Measurements from ENCODE around the gene PDPK1.
A peak's percentile ranks its signal among the peaks of the same experiment; 100 is the strongest.
"Not testable (repeated sequence)": the region's sequence is repeated elsewhere in the genome, so short reads cannot be mapped to it uniquely, and the experiment has no call there.

The PDPK1 gene

DNA sequence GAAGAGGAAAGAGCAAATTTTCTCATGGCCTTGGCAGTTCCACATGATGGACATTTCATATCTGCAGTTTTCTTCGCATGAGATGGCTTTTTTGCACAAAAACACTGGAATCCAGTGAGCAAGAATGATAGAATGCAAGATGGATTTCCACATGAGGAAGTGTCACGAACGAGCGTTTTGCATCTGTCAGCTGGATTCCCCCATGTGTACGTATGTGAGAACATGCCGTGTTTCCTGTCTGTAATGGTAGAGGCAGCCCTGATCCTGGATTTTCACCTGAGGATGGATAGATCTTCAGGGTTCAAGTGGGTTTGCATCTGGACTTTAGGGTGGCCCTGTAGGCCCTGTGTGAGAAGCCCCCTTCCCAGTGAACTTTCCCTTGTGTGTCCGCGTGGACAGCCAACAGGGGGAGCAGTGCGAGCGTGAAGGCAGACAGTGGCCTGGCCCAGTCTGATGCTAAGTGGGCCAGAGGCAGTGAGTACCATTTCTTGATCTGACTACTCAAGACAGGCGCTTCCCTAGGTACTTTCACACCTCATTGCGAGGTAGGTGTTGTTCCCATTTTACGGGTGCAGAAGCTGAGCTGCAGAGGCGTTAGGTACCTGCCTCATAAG lies 2.1 kb downstream of the PDPK1 start:
- not testable (repeated sequence) for H3K4me1 ChIP-seq (ENCODE audit: insufficient read depth, low read length, poor library complexity, severe bottlenecking); H3K4me2 ChIP-seq (ENCODE audit: low read depth, low read length, poor library complexity, severe bottlenecking); H3F3A ChIP-seq (ENCODE audit: low read depth); H3K9ac ChIP-seq (ENCODE audit: low read depth, low read length, poor library complexity, severe bottlenecking); H3K36me3 ChIP-seq (ENCODE audit: insufficient read depth, low read length); H4K20me1 ChIP-seq (ENCODE audit: insufficient read depth, low read length, poor library complexity, severe bottlenecking); H2AFZ ChIP-seq (ENCODE audit: low read length); H3K9me2 ChIP-seq (replicated peaks; ENCODE audit: low read depth, low read length); H3K9me3 ChIP-seq (ENCODE audit: insufficient read depth, low read depth, low read length); H3K27me3 ChIP-seq (ENCODE audit: insufficient read depth, low read length, poor library complexity, severe bottlenecking)
- peaks cover 15% of the 10 kb centered on the region; the same call in 1 of the 2 replicates for H3K79me2 ChIP-seq (ENCODE audit: insufficient read depth, low read length)
- peak overlapping the region; percentile 25 for H3K4me3 ChIP-seq (ENCODE audit: low read length, poor library complexity, severe bottlenecking)
- TF ChIP-seq, protein P1, sequence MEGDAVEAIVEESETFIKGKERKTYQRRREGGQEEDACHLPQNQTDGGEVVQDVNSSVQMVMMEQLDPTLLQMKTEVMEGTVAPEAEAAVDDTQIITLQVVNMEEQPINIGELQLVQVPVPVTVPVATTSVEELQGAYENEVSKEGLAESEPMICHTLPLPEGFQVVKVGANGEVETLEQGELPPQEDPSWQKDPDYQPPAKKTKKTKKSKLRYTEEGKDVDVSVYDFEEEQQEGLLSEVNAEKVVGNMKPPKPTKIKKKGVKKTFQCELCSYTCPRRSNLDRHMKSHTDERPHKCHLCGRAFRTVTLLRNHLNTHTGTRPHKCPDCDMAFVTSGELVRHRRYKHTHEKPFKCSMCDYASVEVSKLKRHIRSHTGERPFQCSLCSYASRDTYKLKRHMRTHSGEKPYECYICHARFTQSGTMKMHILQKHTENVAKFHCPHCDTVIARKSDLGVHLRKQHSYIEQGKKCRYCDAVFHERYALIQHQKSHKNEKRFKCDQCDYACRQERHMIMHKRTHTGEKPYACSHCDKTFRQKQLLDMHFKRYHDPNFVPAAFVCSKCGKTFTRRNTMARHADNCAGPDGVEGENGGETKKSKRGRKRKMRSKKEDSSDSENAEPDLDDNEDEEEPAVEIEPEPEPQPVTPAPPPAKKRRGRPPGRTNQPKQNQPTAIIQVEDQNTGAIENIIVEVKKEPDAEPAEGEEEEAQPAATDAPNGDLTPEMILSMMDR (conservative IDR thresholded peaks at IDR 0.05; ENCODE audit: low read length): peak; percentile 34

DNA sequence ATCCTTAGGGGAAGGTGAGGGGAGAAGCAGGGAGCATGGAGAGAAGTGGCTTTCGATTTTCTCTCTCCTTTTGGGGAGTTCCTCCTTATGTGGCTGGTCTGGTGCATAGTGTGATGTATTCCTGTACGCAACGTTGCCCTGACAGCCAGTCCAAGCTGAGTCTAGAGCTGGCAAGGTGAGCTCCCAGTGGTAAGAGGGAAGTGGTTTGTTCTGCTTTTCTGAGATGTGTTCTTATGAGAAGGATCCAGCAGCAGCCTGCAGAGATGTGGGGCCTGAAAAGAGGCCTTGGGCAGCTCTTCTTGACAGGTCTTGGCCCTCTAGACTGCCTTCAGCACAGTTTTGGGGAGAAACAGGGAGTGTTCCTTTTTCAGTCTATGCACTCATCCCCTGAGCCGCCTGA lies 3.1 kb downstream of the PDPK1 start:
- not testable (repeated sequence) for H3K4me3 ChIP-seq (ENCODE audit: low read length, poor library complexity, severe bottlenecking); H3K36me3 ChIP-seq (ENCODE audit: insufficient read depth, low read length); H3K9me2 ChIP-seq (replicated peaks; ENCODE audit: low read depth, low read length); H4K20me1 ChIP-seq (ENCODE audit: insufficient read depth, low read length, poor library complexity, severe bottlenecking); H3K27me3 ChIP-seq (ENCODE audit: insufficient read depth, low read length, poor library complexity, severe bottlenecking); H3F3A ChIP-seq (ENCODE audit: low read depth); H3K9me3 ChIP-seq (ENCODE audit: insufficient read depth, low read depth, low read length); H3K4me1 ChIP-seq (ENCODE audit: insufficient read depth, low read length, poor library complexity, severe bottlenecking); H3K9ac ChIP-seq (ENCODE audit: low read depth, low read length, poor library complexity, severe bottlenecking); H2AFZ ChIP-seq (ENCODE audit: low read length)
- Histone ChIP-seq H3K4me2 (ENCODE audit: low read depth, low read length, poor library complexity, severe bottlenecking) (peak overlapping the region; percentile 16), H3K79me2 (ENCODE audit: insufficient read depth, low read length) (peaks cover 18% of the 10 kb centered on the region; the same call in 1 of the 2 replicates)

DNA sequence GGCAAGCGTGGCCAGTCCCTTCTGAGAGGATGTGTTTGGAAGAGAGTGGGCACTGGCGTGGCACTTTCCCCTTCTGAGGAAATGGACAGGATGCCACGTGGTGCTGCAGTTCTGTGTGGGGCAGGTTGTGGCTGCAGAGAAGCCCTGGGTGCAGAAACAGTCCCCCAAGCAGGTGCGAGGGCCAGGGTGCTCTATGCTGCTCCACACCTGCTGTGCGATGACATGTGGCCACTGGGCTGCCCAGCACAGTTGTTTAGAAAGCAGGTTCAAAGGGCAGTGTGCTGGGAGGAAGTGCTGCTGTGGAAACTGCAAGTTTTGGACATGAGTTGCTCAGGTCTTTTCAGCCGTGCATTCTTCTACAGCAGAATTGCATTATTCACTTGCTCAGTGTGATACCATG lies 3.6 kb downstream of the PDPK1 start:
- H3K4me3 ChIP-seq (ENCODE audit: low read length, poor library complexity, severe bottlenecking); H3K27me3 ChIP-seq (ENCODE audit: insufficient read depth, low read length, poor library complexity, severe bottlenecking); H3K9me3 ChIP-seq (ENCODE audit: insufficient read depth, low read depth, low read length); H3K9ac ChIP-seq (ENCODE audit: low read depth, low read length, poor library complexity, severe bottlenecking); H4K20me1 ChIP-seq (ENCODE audit: insufficient read depth, low read length, poor library complexity, severe bottlenecking); H3K36me3 ChIP-seq (ENCODE audit: insufficient read depth, low read length); H3K4me1 ChIP-seq (ENCODE audit: insufficient read depth, low read length, poor library complexity, severe bottlenecking); H3K9me2 ChIP-seq (replicated peaks; ENCODE audit: low read depth, low read length); H3F3A ChIP-seq (ENCODE audit: low read depth); H2AFZ ChIP-seq (ENCODE audit: low read length): not testable (repeated sequence)
- peaks cover 18% of the 10 kb centered on the region; the same call in 1 of the 2 replicates for H3K79me2 ChIP-seq (ENCODE audit: insufficient read depth, low read length)
- peak overlapping the region; percentile 16 for H3K4me2 ChIP-seq (ENCODE audit: low read depth, low read length, poor library complexity, severe bottlenecking)

DNA sequence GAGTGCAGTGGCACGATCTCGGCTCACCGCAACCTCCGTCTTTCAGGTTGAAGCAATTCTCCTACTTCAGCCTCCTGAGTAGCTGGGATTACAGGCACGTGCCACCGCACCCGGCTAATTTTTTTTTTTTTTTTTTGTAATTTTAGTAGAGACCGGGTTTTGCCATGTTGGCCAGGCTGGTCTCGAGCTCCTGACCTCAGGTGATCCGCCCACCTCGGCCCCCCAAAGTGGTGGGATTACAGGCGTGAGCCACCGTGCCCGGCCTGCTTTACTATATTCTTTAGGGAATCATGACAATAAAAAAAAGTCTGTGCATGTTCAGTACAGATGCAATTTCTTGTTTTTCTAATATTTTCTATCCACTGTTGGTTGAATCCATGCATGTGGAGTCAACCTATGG lies 6.0 kb downstream of the PDPK1 start:
- H3K9ac ChIP-seq (ENCODE audit: low read depth, low read length, poor library complexity, severe bottlenecking); H3K36me3 ChIP-seq (ENCODE audit: insufficient read depth, low read length); H4K20me1 ChIP-seq (ENCODE audit: insufficient read depth, low read length, poor library complexity, severe bottlenecking); H3K9me2 ChIP-seq (replicated peaks; ENCODE audit: low read depth, low read length); H3K4me1 ChIP-seq (ENCODE audit: insufficient read depth, low read length, poor library complexity, severe bottlenecking); H3K27me3 ChIP-seq (ENCODE audit: insufficient read depth, low read length, poor library complexity, severe bottlenecking); H3K9me3 ChIP-seq (ENCODE audit: insufficient read depth, low read depth, low read length); H3F3A ChIP-seq (ENCODE audit: low read depth); H3K4me3 ChIP-seq (ENCODE audit: low read length, poor library complexity, severe bottlenecking); H3K4me2 ChIP-seq (ENCODE audit: low read depth, low read length, poor library complexity, severe bottlenecking); H2AFZ ChIP-seq (ENCODE audit: low read length): not testable (repeated sequence)
- H3K79me2 ChIP-seq (ENCODE audit: insufficient read depth, low read length): peaks cover 14% of the 10 kb centered on the region; the same call in 1 of the 2 replicates

DNA sequence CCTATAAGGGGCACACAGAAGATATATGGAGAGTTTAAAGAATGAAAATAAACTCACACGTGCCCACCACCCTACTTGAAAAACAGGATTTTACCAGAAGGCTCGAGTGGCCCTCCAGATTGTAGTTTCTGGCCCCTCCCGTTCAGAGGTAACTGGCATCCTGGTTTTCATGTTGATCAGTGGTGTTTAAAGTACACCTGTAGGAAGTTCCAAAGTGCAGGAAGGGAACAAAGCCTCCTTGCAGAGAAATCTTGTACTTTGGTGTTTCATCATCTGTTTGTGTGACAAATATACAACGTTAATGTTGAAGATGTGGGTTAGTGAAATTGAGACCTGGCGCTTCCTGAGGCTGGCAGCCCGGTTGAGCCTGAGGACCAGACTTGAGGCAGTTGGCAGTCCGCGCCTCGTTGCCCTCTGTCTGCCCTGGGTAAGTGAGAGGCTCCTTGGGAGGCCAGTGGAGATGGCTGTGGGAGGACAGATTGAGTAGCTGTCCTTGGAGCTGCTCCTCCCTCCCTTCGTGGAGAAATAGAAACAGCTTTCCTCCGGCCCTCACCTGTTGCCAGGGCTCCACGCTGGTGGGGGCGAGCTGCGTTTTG lies 12.6 kb downstream of the PDPK1 start:
- not testable (repeated sequence) for H3K4me1 ChIP-seq (ENCODE audit: insufficient read depth, low read length, poor library complexity, severe bottlenecking); H3K9me2 ChIP-seq (replicated peaks; ENCODE audit: low read depth, low read length); H3K9ac ChIP-seq (ENCODE audit: low read depth, low read length, poor library complexity, severe bottlenecking); H2AFZ ChIP-seq (ENCODE audit: low read length); H3K9me3 ChIP-seq (ENCODE audit: insufficient read depth, low read depth, low read length); H4K20me1 ChIP-seq (ENCODE audit: insufficient read depth, low read length, poor library complexity, severe bottlenecking); H3K4me2 ChIP-seq (ENCODE audit: low read depth, low read length, poor library complexity, severe bottlenecking); H3K4me3 ChIP-seq (ENCODE audit: low read length, poor library complexity, severe bottlenecking); H3K27me3 ChIP-seq (ENCODE audit: insufficient read depth, low read length, poor library complexity, severe bottlenecking); H3K36me3 ChIP-seq (ENCODE audit: insufficient read depth, low read length); H3F3A ChIP-seq (ENCODE audit: low read depth); H3K79me2 ChIP-seq (ENCODE audit: insufficient read depth, low read length)

DNA sequence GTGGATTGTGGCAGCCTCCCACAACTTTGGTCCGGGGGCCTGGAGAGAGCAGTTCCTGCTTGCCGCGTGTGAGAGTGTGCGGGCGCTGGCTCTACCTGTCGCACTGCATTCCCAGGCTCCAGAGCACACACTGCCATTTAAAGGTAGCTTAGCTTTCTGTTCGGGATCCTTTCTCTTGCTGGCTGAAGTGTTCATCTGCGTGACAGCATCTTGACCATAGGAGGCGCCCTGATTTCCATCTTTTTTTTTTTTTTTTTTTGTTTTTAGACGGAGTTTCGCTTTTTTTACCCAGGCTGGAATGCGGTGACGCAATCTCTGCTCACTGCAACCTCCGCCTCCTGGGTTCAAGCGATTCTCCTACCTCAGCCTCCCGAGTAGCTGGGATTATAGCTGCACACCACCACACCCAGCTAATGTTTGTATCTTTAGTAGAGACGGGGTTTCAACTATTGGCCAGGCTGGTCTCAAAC lies 13.6 kb downstream of the PDPK1 start:
- H3K9me3 ChIP-seq (ENCODE audit: insufficient read depth, low read depth, low read length); H3K36me3 ChIP-seq (ENCODE audit: insufficient read depth, low read length); H3F3A ChIP-seq (ENCODE audit: low read depth); H3K27me3 ChIP-seq (ENCODE audit: insufficient read depth, low read length, poor library complexity, severe bottlenecking); H2AFZ ChIP-seq (ENCODE audit: low read length); H3K4me3 ChIP-seq (ENCODE audit: low read length, poor library complexity, severe bottlenecking); H3K9ac ChIP-seq (ENCODE audit: low read depth, low read length, poor library complexity, severe bottlenecking); H3K9me2 ChIP-seq (replicated peaks; ENCODE audit: low read depth, low read length); H4K20me1 ChIP-seq (ENCODE audit: insufficient read depth, low read length, poor library complexity, severe bottlenecking); H3K4me1 ChIP-seq (ENCODE audit: insufficient read depth, low read length, poor library complexity, severe bottlenecking); H3K79me2 ChIP-seq (ENCODE audit: insufficient read depth, low read length); H3K4me2 ChIP-seq (ENCODE audit: low read depth, low read length, poor library complexity, severe bottlenecking): not testable (repeated sequence)

Measured in Loucy (cell line).